MM.1S (cell line): ENCODE results near the gene PRKCH.

ENCODE experiments used
- DNase-seq: peaks from one replicate; pipeline ENCODE4 v3.0.0-alpha.2; 2015
- H2AFZ ChIP-seq: fragments of 300-600 bp; sonication (generic); 2 replicates; pipeline ENCODE4 v1.6.0; 2016; ENCODE audit warnings: antibody characterized with exemption, low read length
- H3F3A ChIP-seq: fragments of 300-600 bp; sonication (generic); 2 replicates; pipeline ENCODE4 v1.6.1; 2016; ENCODE audit warnings: mild to moderate bottlenecking, antibody characterized with exemption, low read length, moderate library complexity, mixed read lengths; ENCODE audit not compliant: insufficient read depth
- H3K27ac ChIP-seq: fragments of 300-600 bp; sonication (generic); 2 replicates; pipeline ENCODE4 v1.5.1; 2016; ENCODE audit warnings: mild to moderate bottlenecking, low read length
- H3K27me3 ChIP-seq: fragments of 300-600 bp; sonication (generic); replicated peaks from 2 replicates; pipeline ENCODE4 v1.6.0; 2016; ENCODE audit warnings: low read length; ENCODE audit not compliant: insufficient read depth
- H3K36me3 ChIP-seq: fragments of 300-600 bp; sonication (generic); replicated peaks from 2 replicates; pipeline ENCODE4 v1.6.1; 2016; ENCODE audit warnings: mild to moderate bottlenecking, low read length, mixed read lengths; ENCODE audit not compliant: insufficient read depth
- H3K4me1 ChIP-seq: fragments of 300-600 bp; sonication (generic); 2 replicates; pipeline ENCODE4 v1.6.1; 2016; ENCODE audit warnings: low read length, mixed read lengths
- H3K4me2 ChIP-seq: fragments of 300-600 bp; sonication (generic); 2 replicates; pipeline ENCODE4 v1.6.0; 2016; ENCODE audit warnings: low read depth, low read length
- H3K4me3 ChIP-seq: fragments of 300-600 bp; sonication (generic); 2 replicates; pipeline ENCODE4 v1.5.1; 2016; ENCODE audit warnings: low read length, mixed read lengths
- H3K79me2 ChIP-seq: fragments of 300-600 bp; sonication (generic); 2 replicates; pipeline ENCODE4 v1.6.1; 2016; ENCODE audit warnings: mixed run types, low read length, mixed read lengths
- H3K9ac ChIP-seq: fragments of 300-600 bp; sonication (generic); 2 replicates; pipeline ENCODE4 v1.6.1; 2016; ENCODE audit warnings: low read length, mixed read lengths
- H3K9me2 ChIP-seq: fragments of 300-600 bp; sonication (generic); replicated peaks from 2 replicates; pipeline ENCODE4 v1.6.1; 2016; ENCODE audit warnings: mild to moderate bottlenecking, low read length, mixed read lengths; ENCODE audit not compliant: insufficient read depth
- H3K9me3 ChIP-seq: fragments of 300-600 bp; sonication (generic); replicated peaks from 2 replicates; pipeline ENCODE4 v1.6.1; 2016; ENCODE audit warnings: mild to moderate bottlenecking, low read length, mixed read lengths; ENCODE audit not compliant: insufficient read depth
- H4K20me1 ChIP-seq: fragments of 300-600 bp; sonication (generic); 2 replicates; pipeline ENCODE4 v1.6.1; 2016; ENCODE audit warnings: mild to moderate bottlenecking, low read length, moderate library complexity, mixed read lengths; ENCODE audit not compliant: insufficient read depth
- CTCF ChIP-seq: fragments of 300-600 bp; sonication (generic); IDR thresholded peaks from 2 replicates; pipeline ENCODE4 v1.5.1; 2016; ENCODE audit warnings: antibody characterized with exemption, low read length, mixed read lengths
- EZH2 ChIP-seq: fragments of 300-600 bp; sonication (generic); optimal IDR thresholded peaks from 2 replicates; pipeline ENCODE3; 2017; ENCODE audit warnings: low read depth, mild to moderate bottlenecking, antibody characterized with exemption, low read length, mixed read lengths
- EZH2phosphoT487 ChIP-seq: fragments of 300-600 bp; sonication (generic); IDR thresholded peaks from 2 replicates; pipeline ENCODE4 v1.6.1; 2018; ENCODE audit warnings: antibody characterized with exemption, low read length

The PRKCH gene

DNA sequence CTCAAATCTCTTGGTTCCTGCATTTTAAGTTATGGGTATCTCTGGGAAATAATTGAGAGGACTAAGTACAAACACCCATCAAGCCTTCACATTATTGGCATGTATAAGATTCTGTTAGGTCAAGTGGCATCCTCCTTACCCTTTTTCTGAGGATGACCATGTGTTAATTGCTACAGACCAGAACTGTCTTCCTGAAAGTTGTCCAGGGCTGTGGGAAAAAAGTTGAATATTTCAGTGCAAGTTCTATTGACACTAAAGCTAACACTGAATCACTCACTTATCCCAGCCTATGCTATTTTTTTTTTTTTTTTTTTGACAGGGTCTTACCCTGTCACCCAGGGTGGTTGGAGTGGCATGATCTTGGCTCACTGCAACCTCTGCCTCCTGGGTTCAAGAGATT lies 243.8 kb downstream of the PRKCH start:
- no peak for DNase-seq
- H2AFZ ChIP-seq: no peak overlapping the region
- no peak overlapping the region for H3K4me2 ChIP-seq

GRCh38 chr14:61565836-61566536 lies 244.6 kb downstream of the PRKCH start:
- Histone ChIP-seq H3K4me1 (no peaks in the 10 kb centered on the region; the same call in 1 of the 2 replicates), H3K79me2 (no peaks in the 10 kb centered on the region), H3K4me3 (no peak overlapping the region)

More for the DNA sequence above, 243.8 kb downstream of the PRKCH start:
- TF ChIP-seq EZH2phosphoT487: no peak
- TF ChIP-seq EZH2: no peak
- no peak for TF ChIP-seq CTCF
- H3K4me1 ChIP-seq: no peaks in the 10 kb centered on the region; the same call in 1 of the 2 replicates
- no peaks in the 10 kb centered on the region for H3K9me2 ChIP-seq
- no peak overlapping the region for H3K27ac ChIP-seq
- H3F3A ChIP-seq: no peaks in the 10 kb centered on the region
- no peaks in the 10 kb centered on the region for H3K79me2 ChIP-seq
- no peak overlapping the region for H3K9ac ChIP-seq
- H4K20me1 ChIP-seq: no peaks in the 10 kb centered on the region
- H3K36me3 ChIP-seq: no peaks in the 10 kb centered on the region
- no peaks in the 10 kb centered on the region for H3K27me3 ChIP-seq
- no peaks in the 10 kb centered on the region for H3K9me3 ChIP-seq
- no peak overlapping the region for H3K4me3 ChIP-seq

DNA sequence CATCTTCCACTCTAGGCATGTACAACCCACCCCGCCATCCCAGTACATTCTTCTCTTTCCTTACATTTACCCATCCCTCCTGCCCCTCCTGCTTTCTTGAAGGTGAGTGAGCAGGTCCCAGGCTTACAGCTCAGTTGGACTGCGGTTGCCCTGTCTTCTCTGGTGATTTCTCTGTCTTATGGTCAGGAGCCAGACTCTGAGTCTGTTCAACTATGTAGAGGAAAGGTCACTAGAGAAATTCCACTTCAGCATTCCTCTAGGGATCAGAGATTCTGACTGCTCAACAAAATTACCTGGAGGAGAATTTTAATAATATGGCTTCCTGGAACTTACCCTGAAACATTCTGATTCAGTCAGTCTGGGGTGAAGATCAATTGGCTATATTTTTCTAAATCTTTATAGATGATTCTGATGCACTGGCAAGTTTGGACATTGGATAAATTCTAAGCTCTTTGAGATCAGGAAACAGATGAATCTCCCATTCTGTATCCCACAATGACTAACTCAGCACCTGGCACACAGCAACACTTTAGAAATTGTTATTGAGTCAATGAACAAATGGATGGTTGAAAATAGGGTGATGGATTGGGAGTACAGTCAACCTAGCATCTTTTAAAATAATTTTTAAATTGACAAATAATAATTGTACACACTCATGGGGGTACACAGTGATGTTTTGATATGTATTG lies 245.3 kb downstream of the PRKCH start:
- H3K4me2 ChIP-seq: no peak overlapping the region
- no peak overlapping the region for H2AFZ ChIP-seq
- H3K27me3 ChIP-seq: no peaks in the 10 kb centered on the region
- H3K9me3 ChIP-seq: no peaks in the 10 kb centered on the region
- H3K4me1 ChIP-seq: no peaks in the 10 kb centered on the region; the same call in 1 of the 2 replicates
- no peak overlapping the region for H3K4me3 ChIP-seq
- no peaks in the 10 kb centered on the region for H3F3A ChIP-seq
- H4K20me1 ChIP-seq: no peaks in the 10 kb centered on the region
- no peak overlapping the region for H3K27ac ChIP-seq
- TF ChIP-seq EZH2 (no peak), CTCF (no peak), EZH2phosphoT487 (no peak)
- no peaks in the 10 kb centered on the region for H3K9me2 ChIP-seq
- H3K79me2 ChIP-seq: no peaks in the 10 kb centered on the region
- DNase-seq: no peak
- no peak overlapping the region for H3K9ac ChIP-seq
- no peaks in the 10 kb centered on the region for H3K36me3 ChIP-seq

More at GRCh38 chr14:61565836-61566536, 244.6 kb downstream of the PRKCH start:
- no peaks in the 10 kb centered on the region for H3K9me2 ChIP-seq
- no peak overlapping the region for H3K27ac ChIP-seq
- H3K4me2 ChIP-seq: no peak overlapping the region
- H4K20me1 ChIP-seq: no peaks in the 10 kb centered on the region
- no peak overlapping the region for H2AFZ ChIP-seq
- no peaks in the 10 kb centered on the region for H3F3A ChIP-seq
- H3K9me3 ChIP-seq: no peaks in the 10 kb centered on the region
- no peaks in the 10 kb centered on the region for H3K27me3 ChIP-seq
- H3K9ac ChIP-seq: no peak overlapping the region
- DNase-seq: no peak
- H3K36me3 ChIP-seq: no peaks in the 10 kb centered on the region
- TF ChIP-seq EZH2: no peak
- TF ChIP-seq EZH2phosphoT487: no peak
- no peak for TF ChIP-seq CTCF
